ENCODE measurements around the gene TBC1D4. TPM values are rescaled to one million over a fixed set of nuclear protein-coding genes. Genes with fewer than 3 reads are reported as not detected.
A peak's percentile ranks its signal among the peaks of the same experiment; 100 is the strongest.

TBC1D4 gene
- total and polyA plus RNA-seq, 9 of the 15 experiments (the other 6 are each of a cell fraction or from before 2014, with no cell fraction given) = 2.8 to 12.3 (median 7.0) TPM

DNA sequence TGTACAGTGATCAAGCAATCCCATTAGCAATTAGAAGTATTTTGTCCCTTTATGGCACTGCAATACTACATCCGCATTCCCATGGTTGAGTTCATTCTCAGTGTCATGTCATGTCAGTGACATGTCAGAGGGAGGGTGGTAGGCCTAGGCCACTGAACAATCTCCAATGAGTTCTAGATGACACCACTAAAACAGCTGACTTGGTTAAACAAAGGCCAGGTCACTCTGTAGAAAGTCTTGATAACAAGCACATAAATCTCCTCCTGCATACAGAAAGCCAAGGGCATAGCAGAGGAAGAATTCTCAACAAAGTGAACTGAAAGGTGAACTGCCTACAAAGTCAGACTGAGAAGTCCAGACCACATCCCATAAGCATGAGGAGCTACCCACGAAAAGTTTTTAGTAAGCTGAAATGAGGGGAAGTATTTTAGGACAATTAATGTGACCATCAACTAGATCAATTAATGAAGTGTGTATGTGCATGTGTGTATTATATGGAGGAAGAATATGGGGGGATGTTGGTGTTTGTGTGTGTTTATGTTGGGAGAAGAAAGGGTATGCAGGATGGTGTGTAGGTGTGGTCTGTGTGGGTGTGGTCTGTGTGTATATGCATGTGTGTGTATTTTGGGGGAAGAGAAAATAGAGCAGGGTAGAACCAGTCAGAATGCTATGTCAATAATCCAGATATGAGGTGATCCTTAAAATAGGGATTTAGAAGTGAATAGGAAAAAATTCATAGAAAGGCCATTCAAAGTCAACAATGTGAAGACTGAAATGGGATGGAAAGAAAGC, 67.7 kb downstream of the TBC1D4 start (continued):
- TF ChIP-seq, protein P1, sequence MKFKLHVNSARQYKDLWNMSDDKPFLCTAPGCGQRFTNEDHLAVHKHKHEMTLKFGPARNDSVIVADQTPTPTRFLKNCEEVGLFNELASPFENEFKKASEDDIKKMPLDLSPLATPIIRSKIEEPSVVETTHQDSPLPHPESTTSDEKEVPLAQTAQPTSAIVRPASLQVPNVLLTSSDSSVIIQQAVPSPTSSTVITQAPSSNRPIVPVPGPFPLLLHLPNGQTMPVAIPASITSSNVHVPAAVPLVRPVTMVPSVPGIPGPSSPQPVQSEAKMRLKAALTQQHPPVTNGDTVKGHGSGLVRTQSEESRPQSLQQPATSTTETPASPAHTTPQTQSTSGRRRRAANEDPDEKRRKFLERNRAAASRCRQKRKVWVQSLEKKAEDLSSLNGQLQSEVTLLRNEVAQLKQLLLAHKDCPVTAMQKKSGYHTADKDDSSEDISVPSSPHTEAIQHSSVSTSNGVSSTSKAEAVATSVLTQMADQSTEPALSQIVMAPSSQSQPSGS (CRISPR knock-in tag; IDR thresholded peaks at IDR 0.05) = no peak
- TF ChIP-seq MEIS2 (IDR thresholded peaks at IDR 0.05; ENCODE audit: partially characterized antibody) = peak; percentile 33
- peak; percentile 67 for TF ChIP-seq ZNF316 (IDR thresholded peaks at IDR 0.05)
- TF ChIP-seq NR2F6 (CRISPR knock-in tag; IDR thresholded peaks at IDR 0.05) = no peak
- TF ChIP-seq, protein P2, sequence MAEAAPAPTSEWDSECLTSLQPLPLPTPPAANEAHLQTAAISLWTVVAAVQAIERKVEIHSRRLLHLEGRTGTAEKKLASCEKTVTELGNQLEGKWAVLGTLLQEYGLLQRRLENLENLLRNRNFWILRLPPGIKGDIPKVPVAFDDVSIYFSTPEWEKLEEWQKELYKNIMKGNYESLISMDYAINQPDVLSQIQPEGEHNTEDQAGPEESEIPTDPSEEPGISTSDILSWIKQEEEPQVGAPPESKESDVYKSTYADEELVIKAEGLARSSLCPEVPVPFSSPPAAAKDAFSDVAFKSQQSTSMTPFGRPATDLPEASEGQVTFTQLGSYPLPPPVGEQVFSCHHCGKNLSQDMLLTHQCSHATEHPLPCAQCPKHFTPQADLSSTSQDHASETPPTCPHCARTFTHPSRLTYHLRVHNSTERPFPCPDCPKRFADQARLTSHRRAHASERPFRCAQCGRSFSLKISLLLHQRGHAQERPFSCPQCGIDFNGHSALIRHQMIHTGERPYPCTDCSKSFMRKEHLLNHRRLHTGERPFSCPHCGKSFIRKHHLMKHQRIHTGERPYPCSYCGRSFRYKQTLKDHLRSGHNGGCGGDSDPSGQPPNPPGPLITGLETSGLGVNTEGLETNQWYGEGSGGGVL (CRISPR knock-in tag; IDR thresholded peaks at IDR 0.05) = no peak
- TF ChIP-seq SOX6 (IDR thresholded peaks at IDR 0.05) = peak; percentile 26; the same call in 1 of the 2 replicates
- no peak for TF ChIP-seq PHB2 (IDR thresholded peaks at IDR 0.05; ENCODE audit: low read depth)
- TF ChIP-seq, protein P3, sequence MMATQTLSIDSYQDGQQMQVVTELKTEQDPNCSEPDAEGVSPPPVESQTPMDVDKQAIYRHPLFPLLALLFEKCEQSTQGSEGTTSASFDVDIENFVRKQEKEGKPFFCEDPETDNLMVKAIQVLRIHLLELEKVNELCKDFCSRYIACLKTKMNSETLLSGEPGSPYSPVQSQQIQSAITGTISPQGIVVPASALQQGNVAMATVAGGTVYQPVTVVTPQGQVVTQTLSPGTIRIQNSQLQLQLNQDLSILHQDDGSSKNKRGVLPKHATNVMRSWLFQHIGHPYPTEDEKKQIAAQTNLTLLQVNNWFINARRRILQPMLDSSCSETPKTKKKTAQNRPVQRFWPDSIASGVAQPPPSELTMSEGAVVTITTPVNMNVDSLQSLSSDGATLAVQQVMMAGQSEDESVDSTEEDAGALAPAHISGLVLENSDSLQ (IDR thresholded peaks at IDR 0.05) = 0 out of 2 replicates have a peak, but pooled peaks have one; percentile 27
- no peak for TF ChIP-seq TCFL5 (CRISPR knock-in tag; conservative IDR thresholded peaks at IDR 0.05)
- TF ChIP-seq CXXC5 (CRISPR knock-in tag; IDR thresholded peaks at IDR 0.05) = no peak

Measured in K562 (cell line).